ENCODE data around the gene TFIP11.

GRCh38 chr22:26448334-26448733 lies 63.9 kb downstream of the TFIP11 start:
- no peak for TF ChIP-seq ERG (CRISPR knock-in tag; IDR thresholded peaks at IDR 0.05)
- no peak for TF ChIP-seq CREM (CRISPR knock-in tag; IDR thresholded peaks at IDR 0.05)
- no peak for TF ChIP-seq CTCF (IDR thresholded peaks at IDR 0.05)
- no peak for TF ChIP-seq USF2 (CRISPR knock-in tag; IDR thresholded peaks at IDR 0.05)
- no peak for TF ChIP-seq CREB1 (CRISPR knock-in tag; IDR thresholded peaks at IDR 0.05)
- TF ChIP-seq TCF7 (CRISPR knock-in tag; IDR thresholded peaks at IDR 0.05; ENCODE audit: low read depth): no peak
- TF ChIP-seq MAX (CRISPR knock-in tag; IDR thresholded peaks at IDR 0.05): no peak
- TF ChIP-seq ATF2 (CRISPR knock-in tag; IDR thresholded peaks at IDR 0.05; ENCODE audit: borderline replicate concordance, low read depth): no peak
- TF ChIP-seq SP1 (CRISPR knock-in tag; conservative IDR thresholded peaks at IDR 0.05): no peak
- no peak for TF ChIP-seq ATF3 (CRISPR knock-in tag; conservative IDR thresholded peaks at IDR 0.05)
- TF ChIP-seq ZNF423 (CRISPR knock-in tag; IDR thresholded peaks at IDR 0.05): no peak
- TF ChIP-seq JUN (CRISPR knock-in tag; IDR thresholded peaks at IDR 0.05): no peak
- TF ChIP-seq FOXJ3 (CRISPR knock-in tag; IDR thresholded peaks at IDR 0.05; ENCODE audit: borderline replicate concordance): no peak
- TF ChIP-seq SOX15 (CRISPR knock-in tag; IDR thresholded peaks at IDR 0.05): no peak
